Small intestine (tissue), 7 donors: ENCODE data around the gene ATL3. TPM values are rescaled to one million over a fixed set of nuclear protein-coding genes. Genes with fewer than 3 reads are reported as not detected.

Experiments
- DNase-seq, 2 donors: peaks; one replicate each; pipeline versions ENCODE4 v3.0.0 to v3.0.0-alpha.2; 2013
- FAIRE-seq: peaks from 2 replicates; lab custom pipeline; 2012; peaks lifted over from hg19 to GRCh38; lab: Jason Lieb, UNC
- H3K27ac ChIP-seq, 3 donors: one replicate each; pipeline ENCODE4 v1.5.1; 2013; ENCODE audit warnings: low read length in 2 of 3, mild to moderate bottlenecking in 2 of 3, control low read depth in 1 of 3, inconsistent platforms in 1 of 3, low read depth in 1 of 3, moderate library complexity in 1 of 3
- H3K27me3 ChIP-seq, 3 donors: one replicate each; pipeline ENCODE4 v1.6.1; 2013; ENCODE audit warnings: low read length in 3 of 3, inconsistent platforms in 1 of 3; ENCODE audit not compliant: control insufficient read depth in 3 of 3, insufficient read depth in 3 of 3
- H3K36me3 ChIP-seq, 3 donors: one replicate each; pipeline ENCODE4 v1.6.1; 2013; ENCODE audit warnings: low read length in 3 of 3, inconsistent platforms in 1 of 3, low read depth in 1 of 3, mild to moderate bottlenecking in 1 of 3, moderate library complexity in 1 of 3; ENCODE audit not compliant: control insufficient read depth in 3 of 3, insufficient read depth in 2 of 3
- H3K4me1 ChIP-seq, 3 donors: one replicate each; pipeline ENCODE4 v1.6.1; 2013; ENCODE audit warnings: low read length in 2 of 3, inconsistent platforms in 1 of 3, low read depth in 1 of 3, mild to moderate bottlenecking in 1 of 3, moderate library complexity in 1 of 3; ENCODE audit not compliant: control insufficient read depth in 3 of 3, insufficient read depth in 2 of 3
- H3K4me3 ChIP-seq, 3 donors: one replicate each; pipeline ENCODE4 v1.5.1; 2013; ENCODE audit warnings: low read length in 3 of 3, control low read depth in 1 of 3, inconsistent platforms in 1 of 3, low read depth in 1 of 3, mild to moderate bottlenecking in 1 of 3, moderate library complexity in 1 of 3
- H3K9me3 ChIP-seq, 2 donors: one replicate each; pipeline ENCODE4 v1.6.1; 2013; ENCODE audit warnings: low read depth in 1 of 2, low read length in 1 of 2; ENCODE audit not compliant: control insufficient read depth in 2 of 2, insufficient read depth in 1 of 2
- WGBS, 3 donors: extraction: QIAGEN DNeasy Blood & Tissue Kit; methylation state at CpG; one replicate each; pipeline ENCODE4 v1.1.7; 2013; 5-methylcytosine and 5-hydroxymethylcytosine counted together
- polyA plus RNA-seq, 4 donors: library from polyadenylated mRNA; stranded (reverse) in 3 of 4; unstranded in 1 of 4; fragments of 200-250 nt in 3 of 4; fragments of 120-200 nt in 1 of 4; gene quantifications; one replicate each; pipeline versions ENCODE4 v1.2.1 to v1.2.3, GENCODE V29; 2013
- donor health status: healthy with polysubstance abuse.
- donor health status: control.
- donor health status: control.
- donor health status: Bipolar disorder and iron deficiency.
- donor health status: healthy.

ATL3 gene
- polyA plus RNA-seq, 4 donors, result 4.6 to 11.6 (median 8.3) TPM

DNA sequence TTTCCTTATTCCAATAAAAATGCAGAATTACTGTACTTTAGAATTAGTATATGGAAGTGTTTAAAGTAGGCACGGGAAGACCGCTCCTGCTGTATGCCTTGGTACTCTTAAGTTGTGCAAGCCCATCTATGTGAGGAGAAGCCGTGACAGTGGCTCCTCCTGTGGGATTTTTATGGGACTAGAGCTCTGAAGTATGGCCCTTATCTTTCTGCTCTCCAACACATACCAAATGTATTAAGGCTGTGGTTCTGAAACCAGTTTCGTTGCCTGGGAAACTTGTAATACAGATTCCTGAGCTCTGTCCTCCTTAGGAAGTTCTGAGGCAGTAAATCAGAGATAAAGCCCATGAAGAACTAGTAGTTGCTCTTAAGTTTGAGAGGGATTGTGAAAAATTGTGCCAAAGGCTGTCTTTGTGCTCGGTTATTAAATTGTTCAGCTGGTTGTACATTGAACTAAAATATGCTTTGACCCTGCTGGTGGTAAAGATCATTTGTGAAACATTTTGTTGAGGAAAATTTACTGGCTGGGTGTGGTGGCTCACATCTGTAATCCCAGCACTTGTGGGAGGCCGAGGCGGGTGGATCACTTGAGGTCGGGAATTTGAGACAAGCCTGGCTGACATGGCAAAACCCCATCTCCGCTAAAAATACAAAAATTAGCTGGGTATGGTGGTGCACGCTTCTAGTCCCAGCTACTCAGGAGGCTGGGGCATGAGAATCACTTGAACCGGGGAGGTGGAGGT lies 39.5 kb upstream of the ATL3 start:
- WGBS, 3 donors, result 66 to 72% (median 71%) methylated on average over 11 of the region's 11 CpGs
- DNase-seq (peak; percentile 14 to 85), FAIRE-seq (no peak)
- Histone ChIP-seq H3K27me3 (no peaks in the 10 kb centered on the region), H3K4me1 (peaks cover 2 to 6% (median 5%) of the 10 kb centered on the region in 3 donors), H3K36me3 (peaks cover 0 to 6% (median 0%) of the 10 kb centered on the region in 3 donors), H3K9me3 (no peaks in the 10 kb centered on the region), H3K4me3 (no peak overlapping the region), H3K27ac (peak overlapping the region in 1 of 3 donors; percentile 16)

DNA sequence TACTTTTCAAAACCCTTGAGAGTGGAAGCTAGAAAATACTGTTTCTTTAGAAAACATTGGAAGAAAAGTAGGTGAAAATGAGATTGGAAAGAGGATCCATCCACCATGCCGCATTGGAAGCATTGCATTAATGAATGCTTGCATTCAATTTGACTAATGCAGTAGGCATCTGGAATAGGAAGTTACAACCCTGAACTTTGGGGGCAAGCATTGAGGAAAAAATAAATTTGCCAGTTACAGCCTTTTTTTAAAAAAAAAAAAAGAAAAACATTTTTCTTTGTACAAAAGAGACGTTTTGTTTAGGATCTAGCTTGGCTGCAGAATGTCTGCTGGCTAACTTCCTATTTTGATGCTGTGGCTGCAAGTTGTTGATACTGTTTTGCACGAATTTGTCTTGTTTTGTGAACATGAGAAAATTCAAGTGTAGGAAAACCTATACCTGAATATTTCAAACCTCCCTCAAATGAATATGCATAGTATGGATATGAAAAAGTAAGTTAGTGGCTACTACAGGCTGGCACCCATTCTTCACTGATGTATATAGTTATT lies 38.2 kb upstream of the ATL3 start:
- H3K27ac ChIP-seq, result no peak overlapping the region
- peaks cover 0 to 4% (median 0%) of the 10 kb centered on the region in 3 donors for H3K36me3 ChIP-seq
- no peaks in the 10 kb centered on the region for H3K27me3 ChIP-seq
- H3K4me3 ChIP-seq, result no peak overlapping the region
- no peaks in the 10 kb centered on the region for H3K9me3 ChIP-seq
- FAIRE-seq (no peak), DNase-seq (no peak)
- peaks cover 2 to 6% (median 5%) of the 10 kb centered on the region in 3 donors for H3K4me1 ChIP-seq
- 60 to 80% (median 73%) methylated on average over 3 of the region's 3 CpGs for WGBS, 3 donors

DNA sequence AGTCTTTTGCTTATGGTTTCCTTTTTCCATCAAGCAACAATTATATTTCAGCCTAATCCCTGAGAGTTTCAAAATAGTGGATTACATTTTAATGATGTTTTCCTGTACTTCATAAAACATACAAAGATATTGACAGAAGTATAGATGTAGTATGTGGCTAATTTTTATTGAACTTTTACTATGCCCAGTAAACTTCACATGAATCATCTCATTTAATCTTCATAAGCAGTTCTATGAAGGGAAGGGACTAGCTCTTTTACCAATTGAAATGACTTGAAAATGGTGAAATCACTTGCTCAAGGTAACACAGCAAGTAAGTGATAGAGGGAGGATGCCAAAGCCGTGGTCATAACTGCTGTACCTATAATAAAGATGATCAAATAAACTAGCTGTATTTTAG lies 37.6 kb upstream of the ATL3 start:
- Histone ChIP-seq H3K36me3 (peaks cover 0 to 3% (median 0%) of the 10 kb centered on the region in 3 donors), H3K9me3 (no peaks in the 10 kb centered on the region), H3K27me3 (no peaks in the 10 kb centered on the region), H3K27ac (no peak overlapping the region), H3K4me1 (peaks cover 2 to 6% (median 5%) of the 10 kb centered on the region in 3 donors), H3K4me3 (no peak overlapping the region)
- DNase-seq, result no peak
- WGBS, 3 donors, result 94 to 98% (median 94%) methylated on average over 1 of the region's 1 CpG
- FAIRE-seq, result no peak

DNA sequence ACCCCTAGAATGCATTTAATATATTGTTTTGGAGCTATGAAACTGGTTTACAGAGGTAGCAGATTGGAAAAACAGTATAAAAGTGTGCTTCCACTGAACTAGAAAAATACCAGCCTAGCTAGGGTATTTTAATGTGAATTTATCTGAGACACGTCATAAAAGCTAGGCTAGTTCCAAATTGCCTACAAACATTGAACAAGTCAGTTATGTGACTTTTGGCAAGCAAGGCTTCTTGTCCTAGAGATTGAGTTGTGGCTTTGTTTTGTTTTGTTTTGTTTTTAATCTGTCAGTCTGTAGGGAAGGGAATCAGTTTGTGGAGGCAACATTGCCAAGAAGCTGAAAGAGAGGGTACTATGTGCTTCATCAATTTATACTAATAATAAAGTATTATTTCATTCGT lies 34.4 kb upstream of the ATL3 start:
- Histone ChIP-seq H3K27me3 (no peaks in the 10 kb centered on the region), H3K27ac (no peak overlapping the region), H3K4me3 (no peak overlapping the region), H3K4me1 (peaks cover 0 to 2% (median 2%) of the 10 kb centered on the region in 3 donors), H3K9me3 (no peaks in the 10 kb centered on the region), H3K36me3 (peaks cover 0 to 6% (median 0%) of the 10 kb centered on the region in 3 donors)
- FAIRE-seq, result no peak
- DNase-seq, result no peak
- 71 to 75% (median 75%) methylated on average over 2 of the region's 2 CpGs for WGBS, 3 donors

DNA sequence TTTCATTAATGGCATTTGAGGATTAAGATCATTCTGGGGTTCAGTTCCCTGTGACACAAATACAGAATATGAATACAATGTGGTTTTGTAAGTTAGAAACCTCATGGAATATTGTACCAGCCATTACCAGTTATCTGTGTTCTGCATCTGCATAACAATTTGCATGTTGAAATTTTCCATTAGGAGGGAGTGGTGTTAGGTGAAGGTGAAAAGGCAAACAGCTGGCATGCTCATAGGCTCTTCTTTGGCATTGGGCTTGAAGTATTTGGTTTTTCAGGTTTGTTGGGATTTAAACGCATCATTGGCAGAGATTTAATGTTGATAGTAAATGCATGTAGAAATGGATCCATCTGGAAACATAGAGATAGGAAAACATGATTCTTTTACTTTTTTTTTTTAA lies 28.7 kb upstream of the ATL3 start:
- FAIRE-seq, result no peak
- peaks cover 0 to 5% (median 0%) of the 10 kb centered on the region in 3 donors for H3K36me3 ChIP-seq

DNA sequence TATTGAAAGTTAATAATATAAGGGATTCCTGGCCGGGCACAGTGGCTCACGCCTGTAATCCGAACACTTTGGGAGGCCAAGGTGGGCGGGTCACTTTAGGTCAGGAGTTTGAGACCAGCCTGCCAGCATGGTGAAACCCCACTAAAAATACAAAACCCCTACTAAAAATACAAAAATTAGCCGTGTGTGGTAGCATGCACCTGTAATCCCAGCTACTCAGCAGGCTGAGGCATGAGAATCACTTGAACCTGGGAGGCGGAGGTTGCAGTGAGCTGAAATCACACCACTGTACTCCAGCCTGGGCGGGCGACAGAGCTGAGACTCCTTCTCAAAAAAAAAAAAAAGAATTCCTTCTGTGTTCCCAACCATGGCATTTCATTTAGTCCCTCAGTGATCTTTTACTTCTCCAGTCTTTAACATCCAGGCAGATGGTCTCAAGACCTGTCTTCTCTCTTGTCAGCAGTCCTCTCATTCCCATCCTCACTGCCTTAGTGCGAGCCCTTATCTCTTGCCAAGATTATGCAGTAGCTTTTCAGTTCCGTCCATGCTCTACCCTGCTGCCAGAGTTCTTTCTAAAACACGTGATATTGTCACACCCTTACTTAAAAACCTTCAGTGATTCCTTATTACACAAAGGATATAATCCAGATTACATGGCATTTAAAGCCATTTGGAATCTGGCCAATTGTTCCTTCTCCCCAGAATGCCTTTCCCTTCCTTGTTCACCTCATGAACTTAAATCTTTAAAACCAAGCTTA lies 28.0 kb upstream of the ATL3 start:
- DNase-seq, result peak; percentile 32 to 76
- 58 to 72% (median 71%) methylated on average over 9 to 11 of the region's 11 CpGs for WGBS, 3 donors

More for the DNA sequence above, 28.7 kb upstream of the ATL3 start:
- Histone ChIP-seq H3K27me3 (no peaks in the 10 kb centered on the region), H3K4me1 (no peaks in the 10 kb centered on the region), H3K9me3 (no peaks in the 10 kb centered on the region), H3K27ac (no peak overlapping the region), H3K4me3 (no peak overlapping the region)
- WGBS, 3 donors, result 75 to 90% (median 76%) methylated on average over 1 of the region's 1 CpG
- peak in 1 of 2 donors; percentile 23 for DNase-seq

DNA sequence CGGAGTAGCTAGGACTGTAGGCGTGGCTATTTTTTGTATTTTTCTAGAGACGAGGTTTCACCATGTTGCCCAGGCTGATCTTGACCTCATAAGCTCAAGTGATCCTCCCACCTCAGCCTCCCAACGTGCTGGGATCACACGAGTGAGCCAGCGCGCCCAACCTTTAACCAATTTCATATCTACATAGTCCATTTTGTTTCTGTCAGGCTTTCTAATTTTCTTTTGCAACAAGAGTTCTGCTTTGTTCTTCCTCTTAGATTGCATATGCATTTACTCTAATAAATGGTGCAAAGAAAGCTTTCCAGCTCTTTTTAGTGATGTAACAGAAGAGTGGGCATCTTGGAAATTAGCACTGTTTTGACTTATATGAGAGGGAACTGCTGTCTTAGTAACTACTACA lies 23.4 kb upstream of the ATL3 start:
- H3K27me3 ChIP-seq, result no peaks in the 10 kb centered on the region
- 92% methylated on average over 7 of the region's 7 CpGs for WGBS, 3 donors
- no peaks in the 10 kb centered on the region for H3K9me3 ChIP-seq
- no peak overlapping the region for H3K4me3 ChIP-seq
- H3K36me3 ChIP-seq, result peaks cover 0 to 4% (median 0%) of the 10 kb centered on the region in 3 donors
- H3K27ac ChIP-seq, result no peak overlapping the region
- DNase-seq, result no peak
- FAIRE-seq, result no peak
- peaks cover 0 to 3% (median 0%) of the 10 kb centered on the region in 3 donors for H3K4me1 ChIP-seq

More for the DNA sequence above, 28.0 kb upstream of the ATL3 start:
- no peak overlapping the region for H3K27ac ChIP-seq
- H3K4me3 ChIP-seq, result no peak overlapping the region
- no peaks in the 10 kb centered on the region for H3K9me3 ChIP-seq
- H3K4me1 ChIP-seq, result no peaks in the 10 kb centered on the region
- no peak for FAIRE-seq
- H3K36me3 ChIP-seq, result peaks cover 0 to 7% (median 0%) of the 10 kb centered on the region in 3 donors
- H3K27me3 ChIP-seq, result no peaks in the 10 kb centered on the region

DNA sequence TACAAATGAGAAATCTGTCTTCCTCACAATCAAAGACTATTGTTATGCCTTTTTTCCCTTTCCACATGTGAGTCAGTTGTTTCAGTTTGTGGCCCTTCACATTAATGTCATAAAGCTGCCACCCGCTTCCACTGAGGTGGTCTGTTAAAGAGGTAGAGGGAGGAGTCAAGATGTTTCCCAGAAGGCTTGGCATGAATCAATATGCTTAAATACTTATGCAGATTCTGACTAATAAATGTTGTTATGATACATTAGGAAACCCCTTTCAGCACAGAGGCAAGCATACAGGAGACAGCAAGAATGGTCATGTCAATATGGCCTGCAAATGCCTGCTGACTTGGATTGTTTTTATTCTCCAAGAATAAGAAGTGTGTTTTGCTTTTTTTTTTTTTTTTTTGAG lies 16.7 kb upstream of the ATL3 start:
- FAIRE-seq (no peak), DNase-seq (no peak)
- 64 to 92% (median 90%) methylated on average over 1 of the region's 1 CpG for WGBS, 3 donors
- Histone ChIP-seq H3K4me1 (peaks cover 0 to 3% (median 2%) of the 10 kb centered on the region in 3 donors), H3K9me3 (no peaks in the 10 kb centered on the region), H3K27ac (no peak overlapping the region), H3K36me3 (peaks cover 0 to 4% (median 0%) of the 10 kb centered on the region in 3 donors), H3K27me3 (no peaks in the 10 kb centered on the region), H3K4me3 (no peak overlapping the region)
